ENCODE measurements around the gene SLC8A1.

Gene SLC8A1

DNA sequence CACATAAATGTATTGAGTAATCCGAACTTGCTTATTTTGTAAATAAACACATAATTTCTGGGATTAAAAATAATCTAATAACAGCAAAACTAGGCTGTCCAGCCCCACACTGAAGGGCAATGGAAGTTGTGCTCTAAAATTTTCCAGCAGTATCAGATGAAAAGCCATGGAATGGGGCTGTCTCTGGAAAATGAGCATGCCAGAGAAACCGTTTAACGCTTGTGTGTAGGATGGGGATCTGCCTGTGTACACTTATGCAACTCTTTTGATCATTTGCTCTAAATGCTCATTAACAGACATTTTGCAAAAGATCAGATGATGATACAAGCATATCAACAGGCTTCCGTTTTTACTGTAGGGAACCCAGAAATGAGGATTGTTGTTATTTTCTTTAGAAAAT, 177.6 kb downstream of the SLC8A1 start:
- no peak overlapping the region for H3K4me3 ChIP-seq (replicated peaks; ENCODE audit: low read depth, low read length)
- TF ChIP-seq, protein P1, sequence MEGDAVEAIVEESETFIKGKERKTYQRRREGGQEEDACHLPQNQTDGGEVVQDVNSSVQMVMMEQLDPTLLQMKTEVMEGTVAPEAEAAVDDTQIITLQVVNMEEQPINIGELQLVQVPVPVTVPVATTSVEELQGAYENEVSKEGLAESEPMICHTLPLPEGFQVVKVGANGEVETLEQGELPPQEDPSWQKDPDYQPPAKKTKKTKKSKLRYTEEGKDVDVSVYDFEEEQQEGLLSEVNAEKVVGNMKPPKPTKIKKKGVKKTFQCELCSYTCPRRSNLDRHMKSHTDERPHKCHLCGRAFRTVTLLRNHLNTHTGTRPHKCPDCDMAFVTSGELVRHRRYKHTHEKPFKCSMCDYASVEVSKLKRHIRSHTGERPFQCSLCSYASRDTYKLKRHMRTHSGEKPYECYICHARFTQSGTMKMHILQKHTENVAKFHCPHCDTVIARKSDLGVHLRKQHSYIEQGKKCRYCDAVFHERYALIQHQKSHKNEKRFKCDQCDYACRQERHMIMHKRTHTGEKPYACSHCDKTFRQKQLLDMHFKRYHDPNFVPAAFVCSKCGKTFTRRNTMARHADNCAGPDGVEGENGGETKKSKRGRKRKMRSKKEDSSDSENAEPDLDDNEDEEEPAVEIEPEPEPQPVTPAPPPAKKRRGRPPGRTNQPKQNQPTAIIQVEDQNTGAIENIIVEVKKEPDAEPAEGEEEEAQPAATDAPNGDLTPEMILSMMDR (IDR thresholded peaks at IDR 0.05; ENCODE audit: low read depth, low read length, missing control alignments): no peak
- DNase-seq (ENCODE audit: extremely low read depth, low read depth): no peak

DNA sequence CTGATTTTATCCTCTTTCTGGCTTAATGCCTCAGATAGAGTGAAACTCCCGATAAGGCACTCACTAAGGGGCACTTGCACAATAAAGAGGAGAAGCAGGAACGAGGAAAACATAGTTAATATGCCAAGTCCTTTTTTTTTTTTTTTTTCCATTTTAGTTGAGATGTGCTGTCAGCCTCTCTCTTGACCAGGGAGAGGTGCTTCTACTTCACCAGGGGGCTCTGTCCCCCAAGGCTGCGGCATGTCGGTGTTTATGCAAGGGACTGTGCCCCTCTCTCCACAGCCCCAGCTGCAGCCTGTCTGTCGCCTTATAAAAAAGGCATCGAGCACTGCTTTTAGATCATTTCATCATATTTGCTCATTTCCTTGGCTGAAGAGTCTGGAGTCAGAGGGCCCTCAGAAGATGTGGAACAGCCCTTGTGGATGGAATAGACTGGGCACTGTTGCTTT, 178.1 kb downstream of the SLC8A1 start:
- H3K4me3 ChIP-seq (replicated peaks; ENCODE audit: low read depth, low read length): no peak overlapping the region
- TF ChIP-seq, protein P1 (IDR thresholded peaks at IDR 0.05; ENCODE audit: low read depth, low read length, missing control alignments): no peak
- no peak for DNase-seq (ENCODE audit: extremely low read depth, low read depth)

DNA sequence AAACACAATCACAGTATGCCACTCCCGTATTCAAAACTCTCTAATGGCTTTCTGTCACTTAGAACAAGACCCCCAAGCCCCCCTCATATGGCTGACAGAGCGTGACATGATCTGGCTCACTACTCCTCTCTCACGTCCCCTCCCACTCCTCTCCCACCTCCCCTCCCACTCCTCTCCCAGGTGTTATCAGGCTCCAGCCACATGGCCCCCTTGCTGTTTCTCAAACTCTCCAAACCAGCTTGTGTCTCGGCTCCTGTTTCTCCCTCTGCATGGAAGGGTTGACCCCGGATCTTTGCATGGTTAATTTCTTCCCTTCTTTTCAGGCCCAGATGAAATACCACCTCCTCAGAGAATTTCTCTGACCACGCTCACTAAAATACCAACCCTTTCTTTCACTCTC, 180.8 kb downstream of the SLC8A1 start:
- no peak for DNase-seq (ENCODE audit: extremely low read depth, low read depth)
- TF ChIP-seq, protein P1 (IDR thresholded peaks at IDR 0.05; ENCODE audit: low read depth, low read length, missing control alignments): no peak
- H3K4me3 ChIP-seq (replicated peaks; ENCODE audit: low read depth, low read length): no peak overlapping the region

DNA sequence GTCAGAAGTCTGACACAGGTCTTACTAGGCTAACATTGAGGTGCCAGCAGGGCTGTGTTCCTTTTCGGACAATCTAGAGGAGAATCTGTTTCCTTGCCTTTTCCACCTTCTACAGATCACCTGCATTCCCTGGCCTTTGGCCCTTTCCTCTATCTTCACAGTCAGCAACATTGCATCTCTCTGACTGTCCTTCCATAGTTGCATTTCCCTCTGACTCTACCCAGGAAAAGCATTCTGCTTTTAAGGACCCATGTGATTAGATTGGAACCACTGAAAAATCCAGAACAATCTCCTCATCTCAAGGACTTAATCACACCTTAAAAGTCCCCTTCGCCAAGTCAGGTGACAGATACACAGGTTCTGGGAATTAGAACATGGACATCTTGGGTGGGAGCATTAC, 181.5 kb downstream of the SLC8A1 start:
- H3K4me3 ChIP-seq (replicated peaks; ENCODE audit: low read depth, low read length): no peak overlapping the region
- DNase-seq (ENCODE audit: extremely low read depth, low read depth): no peak
- TF ChIP-seq, protein P1 (IDR thresholded peaks at IDR 0.05; ENCODE audit: low read depth, low read length, missing control alignments): no peak

DNA sequence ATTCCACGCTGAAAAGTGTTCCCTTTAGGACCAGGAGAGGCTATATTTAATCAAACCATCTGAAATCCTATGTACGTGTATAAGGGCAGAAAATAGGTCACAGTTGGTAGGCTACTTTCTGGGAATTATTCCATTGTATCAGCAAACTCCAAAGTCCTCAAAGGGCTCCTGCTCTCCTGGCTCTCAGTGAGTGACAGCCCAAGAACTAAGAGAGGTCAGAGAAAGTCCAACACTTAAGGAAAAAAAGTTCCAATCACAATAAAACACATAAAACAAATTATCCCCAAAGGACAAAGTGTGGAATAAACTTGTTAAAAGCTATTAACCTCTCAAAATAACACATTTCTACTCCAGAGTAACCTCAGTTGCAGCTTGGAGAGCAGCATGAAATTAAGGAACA, 183.3 kb downstream of the SLC8A1 start:
- TF ChIP-seq, protein P1 (IDR thresholded peaks at IDR 0.05; ENCODE audit: low read depth, low read length, missing control alignments): no peak
- H3K4me3 ChIP-seq (replicated peaks; ENCODE audit: low read depth, low read length): no peak overlapping the region
- no peak for DNase-seq (ENCODE audit: extremely low read depth, low read depth)

DNA sequence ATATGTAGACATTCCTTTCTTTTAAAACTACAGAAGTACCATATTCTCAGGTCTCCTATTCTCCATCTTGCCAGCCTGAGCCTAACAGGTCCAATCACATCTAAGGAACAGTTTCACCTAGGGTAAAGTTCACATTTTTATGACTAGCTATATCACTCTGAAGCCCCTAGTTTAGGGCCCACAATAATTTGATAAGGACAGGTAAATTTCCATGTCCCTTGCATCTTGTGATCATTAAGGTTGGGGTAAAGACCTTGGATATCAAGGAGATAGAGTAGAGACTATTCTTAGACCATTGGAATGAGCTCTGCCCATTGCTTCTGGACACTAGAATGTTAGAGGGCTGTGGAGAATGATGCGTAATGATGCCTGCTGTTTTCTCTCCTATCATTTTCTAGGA, 185.7 kb downstream of the SLC8A1 start:
- no peak overlapping the region for H3K4me3 ChIP-seq (replicated peaks; ENCODE audit: low read depth, low read length)
- DNase-seq (ENCODE audit: extremely low read depth, low read depth): no peak
- TF ChIP-seq, protein P1 (IDR thresholded peaks at IDR 0.05; ENCODE audit: low read depth, low read length, missing control alignments): no peak

DNA sequence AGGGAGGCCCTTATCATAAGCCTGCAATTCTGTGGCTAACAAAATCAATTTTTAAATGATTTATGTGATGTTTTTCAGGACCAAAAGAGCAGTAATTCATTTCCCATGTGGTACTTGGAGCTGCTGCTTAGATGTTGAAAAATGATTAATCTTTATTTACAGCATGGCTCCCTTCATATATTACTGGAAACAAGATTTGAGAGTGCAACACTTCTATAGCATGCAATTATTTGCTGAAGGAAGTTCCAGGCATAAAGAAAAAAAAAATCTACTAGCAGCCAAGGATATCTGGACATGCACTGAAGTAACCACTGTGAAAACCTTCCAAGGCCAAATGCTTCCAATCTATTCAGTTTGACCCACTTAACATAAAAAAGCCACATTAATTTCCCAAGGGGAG, 186.3 kb downstream of the SLC8A1 start:
- TF ChIP-seq, protein P1 (IDR thresholded peaks at IDR 0.05; ENCODE audit: low read depth, low read length, missing control alignments): no peak
- no peak for DNase-seq (ENCODE audit: extremely low read depth, low read depth)
- H3K4me3 ChIP-seq (replicated peaks; ENCODE audit: low read depth, low read length): no peak overlapping the region

Data from HFF-Myc (cell line).